Mucosa of descending colon (tissue), 3 donors: Measurements from ENCODE around the gene NECAP2. TPM values are rescaled to one million over a fixed set of nuclear protein-coding genes. Genes with fewer than 3 reads are reported as not detected.
"Not testable (repeated sequence)": the region's sequence is repeated elsewhere in the genome, so short reads cannot be mapped to it uniquely, and the experiment has no call there.

Experiments
- ATAC-seq: fragments of 200-7000 bp; cut with Tn5 transposase; one replicate; pipeline ENCODE4 v1.9.1; 2020; ENCODE audit warnings: mild to moderate bottlenecking, moderate library complexity
- DNase-seq, 3 donors: peaks; one replicate each; pipeline ENCODE4 v3.0.0-alpha.2; 2020
- H3K36me3 ChIP-seq: fragments of 200-600 bp; one replicate; pipeline ENCODE4 v1.8.0; 2021; ENCODE audit warnings: low read depth, mild to moderate bottlenecking
- H3K4me1 ChIP-seq: fragments of 200-600 bp; one replicate; pipeline ENCODE4 v1.8.0; 2021; ENCODE audit warnings: low read depth, mild to moderate bottlenecking
- H3K4me3 ChIP-seq: fragments of 200-600 bp; one replicate; pipeline ENCODE4 v1.8.0; 2021; ENCODE audit warnings: mild to moderate bottlenecking
- H3K9me3 ChIP-seq: fragments of 200-600 bp; one replicate; pipeline ENCODE4 v1.8.0; 2021; ENCODE audit warnings: mild to moderate bottlenecking
- intact Hi-C, 2 donors: fragments of 100-400 bp; cut with DNase I in 1 of 2; cut with micrococcal nuclease in 1 of 2; formaldehyde crosslinking; loops; one replicate each; pipeline versions ENCODE4 v1.11.0 to v1.11.1; 2022; cut with DNase I, micrococcal nuclease
- total RNA-seq, 3 donors: library from RNA; stranded (reverse); fragmentation: NEBNext Ultra II Directional in 2 of 3; extraction: Animal tissue kit (Norgen Biotek cat#: 25700) in 2 of 3; gene quantifications; one replicate each; pipeline versions ENCODE4 v1.2.1 to v1.2.4, GENCODE V29; 2021 to 2023
- TF ChIP-seq, protein P1 (sequence below): fragments of 200-600 bp; IDR thresholded peaks from one replicate; pipeline ENCODE4 v1.8.0; 2022; ENCODE audit warnings: antibody characterized with exemption, mild to moderate bottlenecking
- donor health status: DM: no; HTN: no; CAD: no; lungs with moderate emphysema.
- donor health status: DM: no; HTN: no; CAD: no.
- donor health status: DM: no; HTN: yes; CAD: no.

The NECAP2 gene
- total RNA-seq, 3 donors from 2014 or later: 34.4 to 50.9 (median 43.8) TPM

DNA sequence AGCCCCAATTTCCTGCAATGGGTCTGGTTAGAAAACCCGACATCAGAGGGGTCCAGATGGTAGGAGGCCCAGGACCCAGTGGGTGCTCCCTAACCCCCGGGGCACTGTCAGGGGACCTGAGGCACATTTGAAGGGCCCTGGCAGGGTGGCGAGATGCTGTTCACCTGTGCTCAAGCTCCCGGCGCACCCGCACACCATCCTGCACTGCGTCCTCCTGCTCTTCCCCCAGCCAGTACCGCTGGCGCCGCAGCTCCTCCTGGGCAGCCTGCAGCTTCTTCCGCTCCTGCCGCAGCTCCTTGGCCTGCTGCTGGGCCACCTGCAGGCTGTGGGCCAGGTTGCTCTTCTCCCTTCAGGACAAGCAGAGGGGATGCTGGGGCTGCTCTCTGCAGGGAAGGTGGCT, 37.6 kb downstream of the NECAP2 start:
- H3K4me1 ChIP-seq: no peaks in the 10 kb centered on the region
- no peak for ATAC-seq

GRCh38 chr1:16483146-16483545, 42.6 kb downstream of the NECAP2 start:
- ATAC-seq, H3K4me1 ChIP-seq, H3K4me3 ChIP-seq, H3K36me3 ChIP-seq, H3K9me3 ChIP-seq, DNase-seq, intact Hi-C loops: not testable (repeated sequence)

More for the DNA sequence above, 37.6 kb downstream of the NECAP2 start:
- DNase-seq: no peak
- intact Hi-C loops: no loop called here
- TF ChIP-seq, protein P1, sequence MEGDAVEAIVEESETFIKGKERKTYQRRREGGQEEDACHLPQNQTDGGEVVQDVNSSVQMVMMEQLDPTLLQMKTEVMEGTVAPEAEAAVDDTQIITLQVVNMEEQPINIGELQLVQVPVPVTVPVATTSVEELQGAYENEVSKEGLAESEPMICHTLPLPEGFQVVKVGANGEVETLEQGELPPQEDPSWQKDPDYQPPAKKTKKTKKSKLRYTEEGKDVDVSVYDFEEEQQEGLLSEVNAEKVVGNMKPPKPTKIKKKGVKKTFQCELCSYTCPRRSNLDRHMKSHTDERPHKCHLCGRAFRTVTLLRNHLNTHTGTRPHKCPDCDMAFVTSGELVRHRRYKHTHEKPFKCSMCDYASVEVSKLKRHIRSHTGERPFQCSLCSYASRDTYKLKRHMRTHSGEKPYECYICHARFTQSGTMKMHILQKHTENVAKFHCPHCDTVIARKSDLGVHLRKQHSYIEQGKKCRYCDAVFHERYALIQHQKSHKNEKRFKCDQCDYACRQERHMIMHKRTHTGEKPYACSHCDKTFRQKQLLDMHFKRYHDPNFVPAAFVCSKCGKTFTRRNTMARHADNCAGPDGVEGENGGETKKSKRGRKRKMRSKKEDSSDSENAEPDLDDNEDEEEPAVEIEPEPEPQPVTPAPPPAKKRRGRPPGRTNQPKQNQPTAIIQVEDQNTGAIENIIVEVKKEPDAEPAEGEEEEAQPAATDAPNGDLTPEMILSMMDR: no peak
- Histone ChIP-seq H3K4me3 (no peak overlapping the region), H3K9me3 (no peaks in the 10 kb centered on the region), H3K36me3 (peaks cover under 1% of the 10 kb centered on the region)

GRCh38 chr1:16483639-16484500, 43.3 kb downstream of the NECAP2 start:
- H3K9me3 ChIP-seq, DNase-seq, H3K36me3 ChIP-seq, ATAC-seq, H3K4me3 ChIP-seq, intact Hi-C loops, H3K4me1 ChIP-seq: not testable (repeated sequence)

- Histone ChIP-seq H3K4me3 (no peak overlapping the region), H3K36me3 (no peaks in the 10 kb centered on the region), H3K4me1 (no peaks in the 10 kb centered on the region), H3K9me3 (no peaks in the 10 kb centered on the region)
- DNase-seq: no peak
- TF ChIP-seq, protein P1: no peak
- intact Hi-C loops: no loop called here
- no peak for ATAC-seq
These were observed 43.9 kb downstream of the NECAP2 start for GRCh38 chr1:16484501-16484835.

DNA sequence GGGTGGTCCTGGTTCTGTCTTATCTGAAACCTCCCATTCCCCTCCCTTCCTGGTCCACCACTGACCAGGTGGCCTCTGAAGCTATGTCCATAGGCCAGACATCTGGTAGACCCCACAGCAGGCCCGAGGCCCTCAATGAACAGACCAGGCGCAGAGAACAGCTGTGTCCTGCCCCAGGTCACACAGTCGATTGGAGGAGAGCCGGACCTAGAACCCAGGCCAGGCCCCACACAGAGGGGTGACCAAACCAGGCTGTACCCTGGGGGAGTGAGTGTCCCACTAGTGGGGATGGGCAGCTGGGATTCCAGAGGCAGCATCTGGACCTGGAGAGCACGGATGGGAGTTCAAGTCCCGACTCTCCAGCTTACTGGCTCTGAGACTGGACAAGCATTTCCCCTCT, 44.4 kb downstream of the NECAP2 start:
- Histone ChIP-seq H3K4me3 (no peak overlapping the region), H3K36me3 (no peaks in the 10 kb centered on the region), H3K9me3 (no peaks in the 10 kb centered on the region), H3K4me1 (no peaks in the 10 kb centered on the region)
- DNase-seq: no peak
- ATAC-seq: no peak
- TF ChIP-seq, protein P1: no peak
- intact Hi-C loops: no loop called here

DNA sequence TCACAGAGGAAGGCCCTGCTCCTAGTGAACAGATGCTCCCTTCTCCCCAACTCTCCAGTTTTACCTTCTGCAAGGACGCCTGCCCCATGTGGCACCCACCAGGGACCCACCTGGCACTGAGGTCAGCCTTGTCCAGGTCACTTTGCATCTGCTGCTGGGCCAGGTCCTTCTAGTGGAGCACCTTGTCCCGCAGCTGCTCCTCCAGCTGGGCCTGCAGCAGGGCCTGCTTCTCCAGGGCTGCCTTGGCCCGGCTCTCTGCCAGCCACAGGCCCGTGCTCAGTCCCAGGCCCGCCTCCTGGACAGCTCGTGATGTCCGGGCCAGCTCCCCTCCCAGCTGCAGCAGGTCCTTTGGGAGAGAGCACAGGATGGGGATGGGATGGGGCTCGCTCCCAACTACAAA, 45.8 kb downstream of the NECAP2 start:
- H3K36me3 ChIP-seq, ATAC-seq, H3K4me1 ChIP-seq, H3K9me3 ChIP-seq, H3K4me3 ChIP-seq, intact Hi-C loops, DNase-seq: not testable (repeated sequence)

DNA sequence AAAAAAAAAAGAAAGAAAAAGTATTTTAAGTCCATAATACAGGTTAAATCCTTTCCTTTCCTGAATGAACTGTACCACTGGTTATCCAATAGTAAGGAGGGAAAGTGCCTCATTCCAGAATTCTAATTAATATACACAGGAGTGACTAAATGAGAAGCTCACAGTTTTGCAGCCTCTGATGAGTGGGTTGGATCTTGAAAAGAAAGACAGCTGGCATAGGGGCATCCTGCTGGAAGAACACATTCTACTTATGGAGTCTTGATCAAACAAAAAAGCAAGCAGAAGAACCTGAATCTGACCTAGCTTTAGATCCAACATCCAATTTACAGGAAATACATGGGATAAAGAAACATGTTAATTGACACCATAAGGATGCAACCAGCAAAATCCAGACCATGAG, 46.5 kb downstream of the NECAP2 start:
- intact Hi-C loops, H3K4me1 ChIP-seq, ATAC-seq, H3K4me3 ChIP-seq, H3K9me3 ChIP-seq, DNase-seq, H3K36me3 ChIP-seq: not testable (repeated sequence)

DNA sequence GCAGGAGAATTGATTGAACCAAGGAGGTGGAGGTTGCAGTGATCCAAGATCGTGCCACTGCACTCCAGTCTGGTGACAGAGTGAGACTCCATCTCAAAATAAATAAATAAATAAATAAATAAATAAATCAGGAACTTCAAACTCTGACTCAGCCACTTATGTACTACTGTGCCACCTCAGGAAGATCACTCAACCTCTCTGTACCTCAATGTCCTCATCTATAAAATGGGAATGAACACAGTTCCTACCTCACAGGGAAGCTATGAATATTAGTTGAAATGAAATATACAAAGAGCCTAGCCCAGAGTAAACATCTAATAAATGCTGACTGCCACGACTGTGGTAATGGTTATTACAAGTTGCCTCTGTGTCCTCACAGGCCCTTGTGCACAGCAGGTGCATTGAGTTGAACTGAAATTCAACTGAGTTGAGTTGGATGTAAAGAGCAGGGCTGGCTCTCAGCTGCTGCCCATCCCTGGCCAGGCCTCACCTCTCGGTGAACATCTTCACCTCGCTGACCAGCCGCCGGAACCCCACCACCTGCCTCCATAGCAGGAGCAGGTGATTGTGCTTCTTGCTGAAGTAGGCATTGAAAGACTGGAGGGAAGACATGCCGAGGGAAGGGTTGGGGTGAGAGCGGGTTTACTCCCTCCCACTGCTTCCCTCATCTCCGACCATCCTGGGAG, 48.8 kb downstream of the NECAP2 start:
- H3K4me1 ChIP-seq, DNase-seq, H3K9me3 ChIP-seq, H3K36me3 ChIP-seq, ATAC-seq, intact Hi-C loops, H3K4me3 ChIP-seq: not testable (repeated sequence)
